Panc1 (cell line): Measurements from ENCODE around the gene CLDN9.

ENCODE experiments used
- POLR2AphosphoS5 ChIP-seq: IDR thresholded peaks from 2 replicates; pipeline ENCODE4 v1.6.1; 2012; ENCODE audit warnings: mild to moderate bottlenecking, low read depth, low read length, moderate library complexity
- TF ChIP-seq, protein P1 (sequence below): fragments of 450-650 bp; IDR thresholded peaks from 2 replicates; pipeline ENCODE4 v1.5.1; 2017; ENCODE audit warnings: mild to moderate bottlenecking

DNA sequence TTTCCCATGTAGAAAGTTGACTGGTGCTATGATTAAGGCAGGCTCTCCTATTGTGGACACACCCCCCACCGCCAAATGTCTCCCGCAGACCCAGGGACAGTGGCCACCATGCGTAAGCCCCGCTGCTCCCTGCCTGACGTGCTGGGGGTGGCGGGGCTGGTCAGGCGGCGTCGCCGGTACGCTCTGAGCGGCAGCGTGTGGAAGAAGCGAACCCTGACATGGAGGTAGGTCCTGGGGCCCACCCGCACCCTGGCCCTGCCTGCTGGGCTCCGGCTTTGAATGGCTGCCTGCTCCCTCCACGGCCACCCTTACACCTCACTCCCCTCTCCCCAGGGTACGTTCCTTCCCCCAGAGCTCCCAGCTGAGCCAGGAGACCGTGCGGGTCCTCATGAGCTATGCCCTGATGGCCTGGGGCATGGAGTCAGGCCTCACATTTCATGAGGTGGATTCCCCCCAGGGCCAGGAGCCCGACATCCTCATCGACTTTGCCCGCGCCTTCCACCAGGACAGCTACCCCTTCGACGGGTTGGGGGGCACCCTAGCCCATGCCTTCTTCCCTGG, 37.3 kb downstream of the CLDN9 start:
- TF ChIP-seq, protein P1, sequence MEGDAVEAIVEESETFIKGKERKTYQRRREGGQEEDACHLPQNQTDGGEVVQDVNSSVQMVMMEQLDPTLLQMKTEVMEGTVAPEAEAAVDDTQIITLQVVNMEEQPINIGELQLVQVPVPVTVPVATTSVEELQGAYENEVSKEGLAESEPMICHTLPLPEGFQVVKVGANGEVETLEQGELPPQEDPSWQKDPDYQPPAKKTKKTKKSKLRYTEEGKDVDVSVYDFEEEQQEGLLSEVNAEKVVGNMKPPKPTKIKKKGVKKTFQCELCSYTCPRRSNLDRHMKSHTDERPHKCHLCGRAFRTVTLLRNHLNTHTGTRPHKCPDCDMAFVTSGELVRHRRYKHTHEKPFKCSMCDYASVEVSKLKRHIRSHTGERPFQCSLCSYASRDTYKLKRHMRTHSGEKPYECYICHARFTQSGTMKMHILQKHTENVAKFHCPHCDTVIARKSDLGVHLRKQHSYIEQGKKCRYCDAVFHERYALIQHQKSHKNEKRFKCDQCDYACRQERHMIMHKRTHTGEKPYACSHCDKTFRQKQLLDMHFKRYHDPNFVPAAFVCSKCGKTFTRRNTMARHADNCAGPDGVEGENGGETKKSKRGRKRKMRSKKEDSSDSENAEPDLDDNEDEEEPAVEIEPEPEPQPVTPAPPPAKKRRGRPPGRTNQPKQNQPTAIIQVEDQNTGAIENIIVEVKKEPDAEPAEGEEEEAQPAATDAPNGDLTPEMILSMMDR, result no peak
- no peak for TF ChIP-seq POLR2AphosphoS5
